Liver (tissue), 9 donors: ENCODE results near the gene RNASE3. TPM values are rescaled to one million over a fixed set of nuclear protein-coding genes. Genes with fewer than 3 reads are reported as not detected.
"Not testable (repeated sequence)": the region's sequence is repeated elsewhere in the genome, so short reads cannot be mapped to it uniquely, and the experiment has no call there.

ENCODE experiments used
- DNase-seq: peaks from one replicate; pipeline ENCODE4 v3.0.0-alpha.2; 2017; ENCODE audit warnings: low spot score
- H3K27ac ChIP-seq, 2 donors: one replicate each; pipeline ENCODE4 v1.7.0; 2013; ENCODE audit warnings: inconsistent platforms in 2 of 2, low read length in 2 of 2, control low read depth in 1 of 2, low read depth in 1 of 2, mild to moderate bottlenecking in 1 of 2
- H3K27me3 ChIP-seq, 4 donors: one replicate each; pipeline versions ENCODE4 v1.6.1 to v1.7.0; 2013; ENCODE audit warnings: low read length in 3 of 4, inconsistent platforms in 1 of 4, mild to moderate bottlenecking in 1 of 4, moderate library complexity in 1 of 4; ENCODE audit not compliant: control insufficient read depth in 4 of 4, insufficient read depth in 4 of 4
- H3K36me3 ChIP-seq, 4 donors: one replicate each; pipeline versions ENCODE4 v1.6.1 to v1.7.0; 2013; ENCODE audit warnings: low read length in 3 of 4, mild to moderate bottlenecking in 3 of 4, low read depth in 1 of 4, moderate library complexity in 1 of 4; ENCODE audit not compliant: control insufficient read depth in 4 of 4, insufficient read depth in 3 of 4
- H3K4me1 ChIP-seq, 4 donors: one replicate each; pipeline versions ENCODE4 v1.6.1 to v1.7.0; 2013; ENCODE audit warnings: low read length in 3 of 4, mild to moderate bottlenecking in 3 of 4, moderate library complexity in 1 of 4; ENCODE audit not compliant: control insufficient read depth in 4 of 4, insufficient read depth in 4 of 4
- H3K4me3 ChIP-seq, 3 donors: one replicate each; pipeline versions ENCODE4 v1.6.1 to v1.7.0; 2013; ENCODE audit warnings: low read length in 3 of 3, control low read depth in 1 of 3, low read depth in 1 of 3, mild to moderate bottlenecking in 1 of 3
- H3K9ac ChIP-seq, 2 donors: one replicate each; pipeline ENCODE4 v1.7.0; 2013; ENCODE audit warnings: low read length in 2 of 2, mild to moderate bottlenecking in 2 of 2, moderate library complexity in 2 of 2, control low read depth in 1 of 2, low read depth in 1 of 2
- H3K9me3 ChIP-seq, 4 donors: one replicate each; pipeline versions ENCODE4 v1.6.1 to v1.7.0; 2013; ENCODE audit warnings: low read length in 3 of 4; ENCODE audit not compliant: control insufficient read depth in 4 of 4
- ATF3 ChIP-seq: IDR thresholded peaks from 2 replicates; pipeline ENCODE4 v1.6.1; 2016; ENCODE audit warnings: antibody characterized with exemption
- EGR1 ChIP-seq, 2 donors: IDR thresholded peaks; 2 replicates each; pipeline ENCODE4 v1.6.1; 2016 to 2018; ENCODE audit warnings: antibody characterized with exemption in 2 of 2, low read depth in 2 of 2
- FOXA1 ChIP-seq: IDR thresholded peaks from 2 replicates; pipeline ENCODE4 v1.6.1; 2016; ENCODE audit warnings: antibody characterized with exemption
- FOXA2 ChIP-seq: IDR thresholded peaks from 2 replicates; pipeline ENCODE4 v1.6.1; 2016; ENCODE audit warnings: antibody characterized with exemption
- GABPA ChIP-seq, 2 donors: IDR thresholded peaks in 1 of 2; conservative IDR thresholded peaks in 1 of 2; 2 replicates each; pipeline ENCODE4 v1.6.1; 2016; ENCODE audit warnings: antibody characterized with exemption in 2 of 2, mild to moderate bottlenecking in 1 of 2, moderate library complexity in 1 of 2
- NR2F2 ChIP-seq: IDR thresholded peaks from 2 replicates; pipeline ENCODE4 v1.6.1; 2016; ENCODE audit warnings: antibody characterized with exemption
- RAD21 ChIP-seq, 2 donors: IDR thresholded peaks; 2 replicates each; pipeline ENCODE4 v1.6.1; 2016; ENCODE audit warnings: antibody characterized with exemption in 2 of 2, mild to moderate bottlenecking in 2 of 2
- RXRA ChIP-seq, 2 donors: IDR thresholded peaks; 2 replicates each; pipeline ENCODE4 v1.6.1; 2017 to 2018; ENCODE audit warnings: antibody characterized with exemption in 2 of 2, mild to moderate bottlenecking in 1 of 2
- SP1 ChIP-seq: IDR thresholded peaks from 2 replicates; pipeline ENCODE4 v1.6.1; 2018; ENCODE audit warnings: antibody characterized with exemption, mild to moderate bottlenecking
- TAF1 ChIP-seq: conservative IDR thresholded peaks from 2 replicates; pipeline ENCODE4 v1.6.1; 2016; ENCODE audit warnings: antibody characterized with exemption, mild to moderate bottlenecking
- YY1 ChIP-seq: IDR thresholded peaks from 2 replicates; pipeline ENCODE4 v1.6.1; 2016; ENCODE audit warnings: antibody characterized with exemption, mild to moderate bottlenecking
- ZBTB33 ChIP-seq: IDR thresholded peaks from 2 replicates; pipeline ENCODE4 v1.6.1; 2016; ENCODE audit warnings: antibody characterized with exemption
- WGBS: extraction: QIAGEN DNeasy Blood & Tissue Kit; methylation state at CpG from one replicate; pipeline ENCODE4 v1.1.7; 2013; 5-methylcytosine and 5-hydroxymethylcytosine counted together
- polyA plus RNA-seq, 2 donors: library from polyadenylated mRNA; stranded (reverse) in 1 of 2; unstranded in 1 of 2; fragments of 200-250 nt in 1 of 2; fragments of >200 nt in 1 of 2; fragmentation: Nextera tagmentation in 1 of 2; extraction: Ambion mirVana in 1 of 2; gene quantifications; one replicate each; pipeline versions ENCODE4 v1.2.1 to v1.2.3, GENCODE V29; 2013 to 2015
- total RNA-seq, 2 donors: library from RNA; depleted of rRNA; stranded (reverse); fragments of >200 nt; gene quantifications; one replicate each; pipeline ENCODE4 v1.2.3, GENCODE V29; 2014
- TF ChIP-seq, protein P1 (sequence below): IDR thresholded peaks from 2 replicates; pipeline ENCODE4 v1.6.1; 2016; ENCODE audit warnings: antibody characterized with exemption
- TF ChIP-seq, protein P2 (sequence below): fragments of 150-350 bp; IDR thresholded peaks from 2 replicates; pipeline ENCODE4 v1.5.1; 2017; ENCODE audit warnings: improper control_type of control experiment, low read depth, low read length; ENCODE audit not compliant: missing input control
- donor health status: healthy.
- donor health status: healthy.
- donor health status: healthy.
- donor health status: healthy.
- donor health status: healthy.

RNASE3 gene
- total and polyA plus RNA-seq, 4 donors = 0.52 to 12.2 TPM; not detected in 2

- no peak overlapping the region for H3K4me3 ChIP-seq
- no peaks in the 10 kb centered on the region for H3K36me3 ChIP-seq
- H3K27ac ChIP-seq = no peak overlapping the region
- no peak for TF ChIP-seq RXRA (IDR thresholded peaks at IDR 0.05)
- TF ChIP-seq RAD21 (IDR thresholded peaks at IDR 0.05) = no peak
- no peak for TF ChIP-seq ATF3
- TF ChIP-seq, protein P1, sequence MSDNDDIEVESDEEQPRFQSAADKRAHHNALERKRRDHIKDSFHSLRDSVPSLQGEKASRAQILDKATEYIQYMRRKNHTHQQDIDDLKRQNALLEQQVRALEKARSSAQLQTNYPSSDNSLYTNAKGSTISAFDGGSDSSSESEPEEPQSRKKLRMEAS = no peak
- TF ChIP-seq YY1 = no peak
- TF ChIP-seq FOXA1 = no peak
- TF ChIP-seq, protein P2, sequence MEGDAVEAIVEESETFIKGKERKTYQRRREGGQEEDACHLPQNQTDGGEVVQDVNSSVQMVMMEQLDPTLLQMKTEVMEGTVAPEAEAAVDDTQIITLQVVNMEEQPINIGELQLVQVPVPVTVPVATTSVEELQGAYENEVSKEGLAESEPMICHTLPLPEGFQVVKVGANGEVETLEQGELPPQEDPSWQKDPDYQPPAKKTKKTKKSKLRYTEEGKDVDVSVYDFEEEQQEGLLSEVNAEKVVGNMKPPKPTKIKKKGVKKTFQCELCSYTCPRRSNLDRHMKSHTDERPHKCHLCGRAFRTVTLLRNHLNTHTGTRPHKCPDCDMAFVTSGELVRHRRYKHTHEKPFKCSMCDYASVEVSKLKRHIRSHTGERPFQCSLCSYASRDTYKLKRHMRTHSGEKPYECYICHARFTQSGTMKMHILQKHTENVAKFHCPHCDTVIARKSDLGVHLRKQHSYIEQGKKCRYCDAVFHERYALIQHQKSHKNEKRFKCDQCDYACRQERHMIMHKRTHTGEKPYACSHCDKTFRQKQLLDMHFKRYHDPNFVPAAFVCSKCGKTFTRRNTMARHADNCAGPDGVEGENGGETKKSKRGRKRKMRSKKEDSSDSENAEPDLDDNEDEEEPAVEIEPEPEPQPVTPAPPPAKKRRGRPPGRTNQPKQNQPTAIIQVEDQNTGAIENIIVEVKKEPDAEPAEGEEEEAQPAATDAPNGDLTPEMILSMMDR = no peak
- TF ChIP-seq ZBTB33 = no peak
- no peak for TF ChIP-seq TAF1
- no peak for TF ChIP-seq FOXA2
- TF ChIP-seq EGR1 (IDR thresholded peaks at IDR 0.05; ENCODE audit: low read depth in 2 of 2) = no peak
- no peak for TF ChIP-seq NR2F2
- TF ChIP-seq SP1 = no peak
- no peak for TF ChIP-seq GABPA (IDR thresholded peaks at IDR 0.05 in 1 of 2, conservative IDR thresholded peaks at IDR 0.05 in 1 of 2)
- DNase-seq = no peak
- no peaks in the 10 kb centered on the region for H3K27me3 ChIP-seq
- H3K9ac ChIP-seq = no peak overlapping the region
- H3K4me1 ChIP-seq = no peaks in the 10 kb centered on the region
- H3K9me3 ChIP-seq = peaks cover 0 to 7% (median 0%) of the 10 kb centered on the region in 4 donors
- 90% methylated on average over 1 of the region's 1 CpG for whole genome bisulfite sequencing
These were observed 16.0 kb downstream of the RNASE3 start for GRCh38 chr14:20907214-20907613.

GRCh38 chr14:20910822-20911221, 19.6 kb downstream of the RNASE3 start:
- H3K9me3 ChIP-seq, DNase-seq: not testable (repeated sequence)
- 74% methylated on average over 14 of the region's 14 CpGs for WGBS

DNA sequence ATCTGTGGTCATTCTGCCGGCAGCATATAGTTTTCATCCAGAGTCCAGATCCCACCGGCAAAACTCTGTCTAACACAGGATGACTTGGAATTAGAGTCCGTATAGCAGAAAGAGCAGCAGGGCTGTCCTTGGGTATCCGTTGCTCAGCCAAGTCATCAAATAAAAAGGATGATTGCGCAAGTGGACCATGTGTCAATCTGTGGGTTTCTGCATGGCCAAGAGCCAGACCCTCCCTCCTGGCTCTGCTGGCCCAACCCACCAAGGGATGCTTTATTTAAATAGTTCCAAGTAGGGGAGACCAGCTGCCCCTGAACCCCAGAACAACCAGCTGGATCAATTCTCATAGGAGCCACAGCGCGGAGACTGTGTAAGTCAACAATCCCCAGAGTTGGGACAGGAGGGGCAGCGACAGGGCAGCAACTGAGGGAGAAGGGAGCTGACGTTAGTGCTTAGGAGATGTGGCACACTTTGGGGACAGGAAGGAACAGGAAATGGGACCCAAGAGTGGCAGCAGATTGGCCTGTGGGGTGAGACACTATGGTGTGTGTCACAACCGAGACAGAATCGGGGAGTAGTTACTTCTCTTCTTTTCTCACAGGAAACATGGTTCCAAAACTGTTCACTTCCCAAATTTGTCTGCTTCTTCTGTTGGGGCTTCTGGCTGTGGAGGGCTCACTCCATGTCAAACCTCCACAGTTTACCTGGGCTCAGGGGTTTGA, 28.0 kb downstream of the RNASE3 start:
- H3K27me3 ChIP-seq, H3K9ac ChIP-seq, H3K27ac ChIP-seq, H3K4me3 ChIP-seq, H3K4me1 ChIP-seq, DNase-seq, H3K9me3 ChIP-seq, H3K36me3 ChIP-seq: not testable (repeated sequence)
- 52% methylated on average over 11 of the region's 11 CpGs for WGBS

More at GRCh38 chr14:20910822-20911221, 19.6 kb downstream of the RNASE3 start:
- H3K9ac ChIP-seq, H3K27me3 ChIP-seq, H3K4me3 ChIP-seq, H3K27ac ChIP-seq, H3K4me1 ChIP-seq, H3K36me3 ChIP-seq: not testable (repeated sequence)

- H3K36me3 ChIP-seq, DNase-seq, H3K27ac ChIP-seq, H3K9ac ChIP-seq, H3K9me3 ChIP-seq, H3K4me3 ChIP-seq, H3K27me3 ChIP-seq, H3K4me1 ChIP-seq: not testable (repeated sequence)
- 24% methylated on average over 2 of the region's 2 CpGs for WGBS
These were observed 32.6 kb downstream of the RNASE3 start for GRCh38 chr14:20923766-20924297.
